ENCODE data around the gene RAD51.
"Not testable (repeated sequence)": the region's sequence is repeated elsewhere in the genome, so short reads cannot be mapped to it uniquely, and the experiment has no call there.

The RAD51 gene

GRCh38 chr15:40694688-40695468 lies at the start of gene RAD51:
Gene RAD51, plus strand, starts transcription at chr15:40695174. Its CDS starts 3,585 bp downstream, at chr15:40698759.
- DNase-seq (ENCODE audit: low read depth in 2 of 2): peak; percentile 90

GRCh38 chr15:40647523-40647922 lies 47.5 kb upstream of the RAD51 start:
- no peak for DNase-seq (ENCODE audit: low read depth in 2 of 2)

- DNase-seq (ENCODE audit: low read depth in 2 of 2): no peak
Measured at GRCh38 chr15:40650479-40650878, 44.5 kb upstream of the RAD51 start.

- DNase-seq (ENCODE audit: low read depth in 2 of 2): no peak
Measured at GRCh38 chr15:40660686-40661085, 34.3 kb upstream of the RAD51 start.

- DNase-seq (ENCODE audit: low read depth in 2 of 2): no peak
Measured at GRCh38 chr15:40664909-40665308, 30.1 kb upstream of the RAD51 start.

GRCh38 chr15:40676290-40676689 lies 18.7 kb upstream of the RAD51 start:
- not testable (repeated sequence) for DNase-seq (ENCODE audit: low read depth in 2 of 2)

- not testable (repeated sequence) for DNase-seq (ENCODE audit: low read depth in 2 of 2)
Measured at GRCh38 chr15:40676906-40677305, 18.1 kb upstream of the RAD51 start.

- no peak for DNase-seq (ENCODE audit: low read depth in 2 of 2)
Measured at GRCh38 chr15:40680151-40680550, 14.8 kb upstream of the RAD51 start.

- not testable (repeated sequence) for DNase-seq (ENCODE audit: low read depth in 2 of 2)
Measured at GRCh38 chr15:40680959-40681358, 14.0 kb upstream of the RAD51 start.

- DNase-seq (ENCODE audit: low read depth in 2 of 2): no peak
Measured at GRCh38 chr15:40684381-40684780, 10.6 kb upstream of the RAD51 start.

- DNase-seq (ENCODE audit: low read depth in 2 of 2): no peak
Measured at GRCh38 chr15:40685376-40685775, 9.6 kb upstream of the RAD51 start.

GRCh38 chr15:40688932-40689799 lies 5.8 kb upstream of the RAD51 start:
- no peak for DNase-seq (ENCODE audit: low read depth in 2 of 2)

- no peak for DNase-seq (ENCODE audit: low read depth in 2 of 2)
Measured at GRCh38 chr15:40691737-40692136, 3.2 kb upstream of the RAD51 start.

GRCh38 chr15:40693904-40694687 lies 878 bp upstream of the RAD51 start:
- no peak for DNase-seq (ENCODE audit: low read depth in 2 of 2)

- DNase-seq (ENCODE audit: low read depth in 2 of 2): no peak
Measured at GRCh38 chr15:40695469-40695890, 506 bp downstream of the RAD51 start.

GRCh38 chr15:40696228-40696627 lies 1.3 kb downstream of the RAD51 start:
- DNase-seq (ENCODE audit: low read depth in 2 of 2): no peak

- no peak for DNase-seq (ENCODE audit: low read depth in 2 of 2)
Measured at GRCh38 chr15:40697916-40698315, 2.9 kb downstream of the RAD51 start.

- DNase-seq (ENCODE audit: low read depth in 2 of 2): no peak
Measured at GRCh38 chr15:40702077-40702476, 7.1 kb downstream of the RAD51 start.

- no peak for DNase-seq (ENCODE audit: low read depth in 2 of 2)
Measured at GRCh38 chr15:40706121-40706520, 11.1 kb downstream of the RAD51 start.

GRCh38 chr15:40714144-40714543 lies 19.2 kb downstream of the RAD51 start:
- no peak for DNase-seq (ENCODE audit: low read depth in 2 of 2)

- DNase-seq (ENCODE audit: low read depth in 2 of 2): no peak
Measured at GRCh38 chr15:40716165-40716564, 21.2 kb downstream of the RAD51 start.

GRCh38 chr15:40721701-40722100 lies 26.7 kb downstream of the RAD51 start:
- no peak for DNase-seq (ENCODE audit: low read depth in 2 of 2)
